ENCODE measurements around the gene HPS4.

HPS4 gene

GRCh38 chr22:26406118-26406517 is 77.5 kb downstream of the HPS4 start:
- Histone ChIP-seq H3K36me3 (ENCODE audit: insufficient read depth, low read length) (no peaks in the 10 kb centered on the region), H3K27me3 (ENCODE audit: insufficient read depth, low read length) (no peaks in the 10 kb centered on the region), H3K4me3 (ENCODE audit: low read length) (no peak overlapping the region), H3K9ac (ENCODE audit: low read depth, low read length) (no peak overlapping the region), H3K4me1 (ENCODE audit: insufficient read depth, low read length) (no peaks in the 10 kb centered on the region), H3K9me3 (ENCODE audit: insufficient read depth, low read depth, low read length) (no peaks in the 10 kb centered on the region), H3K27ac (ENCODE audit: low read depth, low read length) (no peak overlapping the region)
- 94% methylated on average over 4 of the region's 4 CpGs for WGBS

- Histone ChIP-seq H3K27me3 (ENCODE audit: insufficient read depth, low read length) (no peaks in the 10 kb centered on the region), H3K36me3 (ENCODE audit: insufficient read depth, low read length) (no peaks in the 10 kb centered on the region), H3K27ac (ENCODE audit: low read depth, low read length) (no peak overlapping the region), H3K4me1 (ENCODE audit: insufficient read depth, low read length) (no peaks in the 10 kb centered on the region), H3K4me3 (ENCODE audit: low read length) (no peak overlapping the region), H3K9me3 (ENCODE audit: insufficient read depth, low read depth, low read length) (no peaks in the 10 kb centered on the region), H3K9ac (ENCODE audit: low read depth, low read length) (no peak overlapping the region)
- 50% methylated on average over 6 of the region's 6 CpGs for WGBS
These were observed 78.6 kb downstream of the HPS4 start for GRCh38 chr22:26404851-26405421.

- Histone ChIP-seq H3K4me1 (ENCODE audit: insufficient read depth, low read length) (no peaks in the 10 kb centered on the region), H3K9me3 (ENCODE audit: insufficient read depth, low read depth, low read length) (no peaks in the 10 kb centered on the region), H3K36me3 (ENCODE audit: insufficient read depth, low read length) (no peaks in the 10 kb centered on the region), H3K27me3 (ENCODE audit: insufficient read depth, low read length) (no peaks in the 10 kb centered on the region), H3K27ac (ENCODE audit: low read depth, low read length) (no peak overlapping the region), H3K4me3 (ENCODE audit: low read length) (no peak overlapping the region), H3K9ac (ENCODE audit: low read depth, low read length) (no peak overlapping the region)
- 89% methylated on average over 5 of the region's 5 CpGs for WGBS
These were observed 81.9 kb downstream of the HPS4 start for GRCh38 chr22:26401726-26402125.

Data from HUES64 (cell line).